HUES64 (cell line): ENCODE data around the gene SMYD2. TPM values are rescaled to one million over a fixed set of nuclear protein-coding genes. Genes with fewer than 3 reads are reported as not detected.

Source experiments
- H3K27ac ChIP-seq: 2 replicates; pipeline ENCODE4 v1.7.0; 2013; ENCODE audit warnings: low read depth, low read length, inconsistent platforms
- H3K27me3 ChIP-seq: 2 replicates; pipeline ENCODE4 v1.6.1; 2013; ENCODE audit warnings: mild to moderate bottlenecking, low read length; ENCODE audit not compliant: insufficient read depth
- H3K36me3 ChIP-seq: 2 replicates; pipeline ENCODE4 v1.6.1; 2013; ENCODE audit warnings: mild to moderate bottlenecking, low read length; ENCODE audit not compliant: insufficient read depth
- H3K4me1 ChIP-seq: 2 replicates; pipeline ENCODE4 v1.6.1; 2013; ENCODE audit warnings: mild to moderate bottlenecking, low read length, moderate library complexity; ENCODE audit not compliant: insufficient read depth
- H3K4me3 ChIP-seq: 2 replicates; pipeline ENCODE4 v1.5.1; 2013; ENCODE audit warnings: mild to moderate bottlenecking, low read length, moderate library complexity
- H3K9ac ChIP-seq: 2 replicates; pipeline ENCODE4 v1.6.1; 2013; ENCODE audit warnings: mild to moderate bottlenecking, low read depth, low read length
- H3K9me3 ChIP-seq: 2 replicates; pipeline ENCODE4 v1.6.1; 2013; ENCODE audit warnings: low read depth, low read length; ENCODE audit not compliant: insufficient read depth
- WGBS: fragments of 150-250, 120-280 bp; methylation state at CpG from one replicate; pipeline ENCODE4 v1.1.7; 2013; ENCODE audit warnings: missing lambda C conversion rate; 5-methylcytosine and 5-hydroxymethylcytosine counted together
- polyA plus RNA-seq, 2 experiments: library from polyadenylated mRNA; stranded (reverse); fragments of 50-300 nt; gene quantifications; one replicate each; pipeline ENCODE4 v1.2.3, GENCODE V29; 2013

Gene SMYD2
- 21.1 TPM for polyA plus RNA-seq (2013, experiment 1 of 2)
- polyA plus RNA-seq (2013, experiment 2 of 2): 19.8 TPM

GRCh38 chr1:214281021-214281719 lies at the start of gene SMYD2:
Gene SMYD2 (plus strand): TSS chr1:214281159. CDS start chr1:214281255, 96 bp downstream.
- H3K4me1 ChIP-seq: peaks cover 13% of the 10 kb centered on the region
- WGBS: under 1% methylated on average over 92 of the region's 94 CpGs
- H3K9ac ChIP-seq: peak within 1 kb of the TSS; percentile 84
- H3K9me3 ChIP-seq: no peaks in the 10 kb centered on the region
- H3K36me3 ChIP-seq: no peaks in the 10 kb centered on the region
- peaks cover 44% of the 10 kb centered on the region for H3K27me3 ChIP-seq
- peak within 1 kb of the TSS; percentile 80 for H3K4me3 ChIP-seq
- H3K27ac ChIP-seq: peak within 1 kb of the TSS; percentile 96

- 89% methylated on average over 9 of the region's 9 CpGs for WGBS
- Histone ChIP-seq H3K36me3 (no peaks in the 10 kb centered on the region), H3K4me1 (no peaks in the 10 kb centered on the region), H3K9me3 (no peaks in the 10 kb centered on the region), H3K27me3 (no peaks in the 10 kb centered on the region), H3K9ac (no peak overlapping the region), H3K4me3 (no peak overlapping the region), H3K27ac (no peak overlapping the region)
These were observed 46.9 kb upstream of the SMYD2 start for GRCh38 chr1:214233856-214234634.

- 89% methylated on average over 3 of the region's 3 CpGs for WGBS
- Histone ChIP-seq H3K4me3 (no peak overlapping the region), H3K36me3 (no peaks in the 10 kb centered on the region), H3K4me1 (no peaks in the 10 kb centered on the region), H3K27me3 (no peaks in the 10 kb centered on the region), H3K9ac (no peak overlapping the region), H3K9me3 (no peaks in the 10 kb centered on the region), H3K27ac (no peak overlapping the region)
These were observed 46.3 kb upstream of the SMYD2 start for GRCh38 chr1:214234635-214235025.

GRCh38 chr1:214236477-214236876 lies 44.5 kb upstream of the SMYD2 start:
- 80% methylated on average over 1 of the region's 2 CpGs for WGBS
- H3K36me3 ChIP-seq: no peaks in the 10 kb centered on the region
- H3K27ac ChIP-seq: no peak overlapping the region
- H3K4me3 ChIP-seq: no peak overlapping the region
- no peak overlapping the region for H3K9ac ChIP-seq
- H3K27me3 ChIP-seq: no peaks in the 10 kb centered on the region
- no peaks in the 10 kb centered on the region for H3K9me3 ChIP-seq
- H3K4me1 ChIP-seq: no peaks in the 10 kb centered on the region

- Histone ChIP-seq H3K27me3 (no peaks in the 10 kb centered on the region), H3K4me1 (no peaks in the 10 kb centered on the region), H3K36me3 (no peaks in the 10 kb centered on the region), H3K9ac (no peak overlapping the region), H3K27ac (no peak overlapping the region), H3K9me3 (no peaks in the 10 kb centered on the region), H3K4me3 (no peak overlapping the region)
- 96% methylated on average over 5 of the region's 7 CpGs for WGBS
These were observed 39.9 kb upstream of the SMYD2 start for GRCh38 chr1:214241060-214241459.

GRCh38 chr1:214244252-214244651 lies 36.7 kb upstream of the SMYD2 start:
- Histone ChIP-seq H3K27ac (no peak overlapping the region), H3K9me3 (no peaks in the 10 kb centered on the region), H3K27me3 (no peaks in the 10 kb centered on the region), H3K36me3 (no peaks in the 10 kb centered on the region), H3K4me1 (peaks cover 10% of the 10 kb centered on the region), H3K9ac (no peak overlapping the region), H3K4me3 (no peak overlapping the region)
- WGBS: 95% methylated on average over 20 of the region's 20 CpGs

GRCh38 chr1:214244841-214245240 lies 36.1 kb upstream of the SMYD2 start:
- H3K4me1 ChIP-seq: peaks cover 13% of the 10 kb centered on the region
- no peak overlapping the region for H3K27ac ChIP-seq
- 88% methylated on average over 2 of the region's 2 CpGs for WGBS
- H3K36me3 ChIP-seq: no peaks in the 10 kb centered on the region
- no peak overlapping the region for H3K9ac ChIP-seq
- H3K4me3 ChIP-seq: no peak overlapping the region
- no peaks in the 10 kb centered on the region for H3K9me3 ChIP-seq
- H3K27me3 ChIP-seq: no peaks in the 10 kb centered on the region

GRCh38 chr1:214247501-214248041 lies 33.4 kb upstream of the SMYD2 start:
- 94% methylated on average over 8 of the region's 8 CpGs for WGBS
- no peak overlapping the region for H3K27ac ChIP-seq
- H3K27me3 ChIP-seq: no peaks in the 10 kb centered on the region
- no peak overlapping the region for H3K4me3 ChIP-seq
- H3K36me3 ChIP-seq: no peaks in the 10 kb centered on the region
- H3K9me3 ChIP-seq: no peaks in the 10 kb centered on the region
- peaks cover 13% of the 10 kb centered on the region for H3K4me1 ChIP-seq
- no peak overlapping the region for H3K9ac ChIP-seq

- no peak overlapping the region; the same call in 1 of the 2 replicates for H3K27ac ChIP-seq
- H3K4me3 ChIP-seq: no peak overlapping the region
- no peaks in the 10 kb centered on the region for H3K27me3 ChIP-seq
- H3K9ac ChIP-seq: no peak overlapping the region
- WGBS: 88% methylated on average over 6 of the region's 7 CpGs
- no peaks in the 10 kb centered on the region for H3K36me3 ChIP-seq
- H3K9me3 ChIP-seq: no peaks in the 10 kb centered on the region
- peaks cover 13% of the 10 kb centered on the region for H3K4me1 ChIP-seq
These were observed 32.5 kb upstream of the SMYD2 start for GRCh38 chr1:214248311-214249085.

- no peaks in the 10 kb centered on the region for H3K36me3 ChIP-seq
- no peak overlapping the region for H3K4me3 ChIP-seq
- H3K9me3 ChIP-seq: no peaks in the 10 kb centered on the region
- 94% methylated on average over 14 of the region's 14 CpGs for WGBS
- peaks cover 13% of the 10 kb centered on the region for H3K4me1 ChIP-seq
- no peak overlapping the region for H3K27ac ChIP-seq
- no peak overlapping the region for H3K9ac ChIP-seq
- H3K27me3 ChIP-seq: no peaks in the 10 kb centered on the region
These were observed 31.3 kb upstream of the SMYD2 start for GRCh38 chr1:214249651-214250050.

GRCh38 chr1:214251354-214251753 lies 29.6 kb upstream of the SMYD2 start:
- Histone ChIP-seq H3K4me1 (peaks cover 13% of the 10 kb centered on the region), H3K36me3 (no peaks in the 10 kb centered on the region), H3K27ac (no peak overlapping the region), H3K9ac (no peak overlapping the region), H3K27me3 (no peaks in the 10 kb centered on the region), H3K4me3 (no peak overlapping the region), H3K9me3 (no peaks in the 10 kb centered on the region)
- WGBS: 100% methylated on average over 1 of the region's 2 CpGs
